GM12878 (cell line): ENCODE results near the gene ZNF682. TPM values are rescaled to one million over a fixed set of nuclear protein-coding genes. Genes with fewer than 3 reads are reported as not detected.

Experiments
- ATAC-seq: fragments of 200-7000 bp; cut with Tn5 transposase; 3 replicates; pipeline ENCODE4 v1.9.1; 2020; ENCODE audit warnings: mild to moderate bottlenecking, moderate library complexity
- BruUV-seq: library from RNA; stranded (reverse); fragments of 400-500 nt; replicated peaks from 2 replicates; lab custom pipeline; 2021; lab: Mats Ljungman, UMichigan
- CTCF ChIA-PET: fragments of 300-600 bp; sonication (Branson Sonifier 250); formaldehyde crosslinking; extraction: SDS; loops from one replicate; lab custom pipeline; 2021; ENCODE audit warnings: inconsistent platforms; lab: Yijun Ruan, JAX
- POLR2A ChIA-PET: fragments of 350-600 bp; formaldehyde crosslinking; extraction: SDS; loops from one replicate; lab custom pipeline; 2021; ENCODE audit warnings: inconsistent platforms; lab: Charles Lee
- RAD21 ChIA-PET: fragments of 300-600 bp; sonication (Branson Sonifier 250); formaldehyde crosslinking; loops from one replicate; lab custom pipeline; 2023; ENCODE audit warnings: antibody characterized with exemption; ENCODE audit not compliant: unreplicated experiment; lab: Charles Lee
- SMC1A ChIA-PET: fragments of 300-600 bp; sonication (Branson Sonifier 250); formaldehyde crosslinking; loops from one replicate; lab custom pipeline; 2023; ENCODE audit not compliant: unreplicated experiment, uncharacterized antibody; lab: Charles Lee
- DNase-seq: peaks from one replicate; pipeline ENCODE4 v3.0.0-alpha.2; 2011; ENCODE audit warnings: low read depth, low spot score
- FAIRE-seq: peaks from 3 replicates; lab custom pipeline; 2011; peaks lifted over from hg19 to GRCh38; lab: Jason Lieb, UNC
- H2AFZ ChIP-seq: 2 replicates; pipeline ENCODE4 v1.6.0; 2011; ENCODE audit warnings: low read depth, low read length, control low read depth; ENCODE audit not compliant: control insufficient read depth
- H3K27ac ChIP-seq: 2 replicates; pipeline ENCODE4 v1.5.1; 2011; ENCODE audit warnings: control low read depth; ENCODE audit not compliant: control insufficient read depth, insufficient read depth
- H3K27me3 ChIP-seq, 2 experiments: replicated peaks in 1 of 2; 2 replicates each; pipeline versions ENCODE4 v1.6.0 to v1.6.1; 2011; ENCODE audit warnings: low read length in 1 of 2; ENCODE audit not compliant: control insufficient read depth in 2 of 2, insufficient read depth in 2 of 2
- H3K36me3 ChIP-seq, 2 experiments: 2 replicates each; pipeline ENCODE4 v1.5.1; 2011; ENCODE audit warnings: low read length in 1 of 2; ENCODE audit not compliant: control insufficient read depth in 2 of 2, insufficient read depth in 2 of 2
- H3K4me1 ChIP-seq: 2 replicates; pipeline ENCODE4 v1.6.1; 2011; ENCODE audit warnings: mild to moderate bottlenecking, low read length, moderate library complexity, mixed read lengths; ENCODE audit not compliant: control insufficient read depth, insufficient read depth
- H3K4me2 ChIP-seq: 2 replicates; pipeline ENCODE4 v1.6.0; 2011; ENCODE audit warnings: control low read depth; ENCODE audit not compliant: control insufficient read depth, insufficient read depth
- H3K4me3 ChIP-seq: fragments of 200-600 bp; sonication (generic); 2 replicates; pipeline ENCODE4 v1.5.1; 2016
- H3K79me2 ChIP-seq: 2 replicates; pipeline ENCODE4 v1.6.0; 2011; ENCODE audit warnings: low read length; ENCODE audit not compliant: control insufficient read depth, insufficient read depth
- H3K9ac ChIP-seq: 2 replicates; pipeline ENCODE4 v1.8.0; 2011; ENCODE audit warnings: low read length, control low read depth, mixed read lengths; ENCODE audit not compliant: control insufficient read depth, insufficient read depth
- H3K9me3 ChIP-seq: replicated peaks from 3 replicates; pipeline ENCODE4 v1.5.1; 2011; ENCODE audit warnings: mild to moderate bottlenecking, low read length; ENCODE audit not compliant: control insufficient read depth, insufficient read depth
- H4K20me1 ChIP-seq: 2 replicates; pipeline ENCODE4 v1.6.0; 2011; ENCODE audit not compliant: control insufficient read depth, insufficient read depth
- CUX1 ChIP-seq: IDR thresholded peaks from 2 replicates; pipeline ENCODE4 v1.6.1; 2012; ENCODE audit warnings: improper control_type of control experiment, low read depth, low read length; ENCODE audit not compliant: insufficient replicate concordance
- LARP7 ChIP-seq: fragments of 450-650 bp; IDR thresholded peaks from 2 replicates; pipeline ENCODE4 v1.6.1; 2017; ENCODE audit warnings: mild to moderate bottlenecking
- STAT3 ChIP-seq: IDR thresholded peaks from 2 replicates; pipeline ENCODE4 v1.6.1; 2011; ENCODE audit warnings: low read depth, low read length, improper control_type of control experiment
- WGBS: methylation state at CpG from one replicate; pipeline ENCODE4 v1.1.6; 2016; ENCODE audit warnings: low lambda C conversion rate; ENCODE audit not compliant: insufficient replicate concordance, insufficient coverage; ENCODE audit errors: missing lambda C conversion rate; 5-methylcytosine and 5-hydroxymethylcytosine counted together
- in situ Hi-C: fragments of 300-500 bp; cut with MboI; formaldehyde crosslinking; loops from 9 replicates; pipeline ENCODE4 v1.14.3; 2018; ENCODE audit warnings: mixed read lengths
- intact Hi-C: fragments of 100-400 bp; cut with micrococcal nuclease; formaldehyde crosslinking; loops from one replicate; pipeline ENCODE4 v1.14.2; 2022; ENCODE audit not compliant: unreplicated experiment
- polyA plus RNA-seq, 11 experiments: library from polyadenylated mRNA; depleted of rRNA in 4 of 11; unstranded in 6 of 11; stranded (reverse) in 5 of 11; fragments of >200 nt; fragmentation: Nextera tagmentation in 4 of 11; fragmentation: Illumina TruSeq in 1 of 11; extraction: Ambion mirVana in 4 of 11; extraction: Trizol in 1 of 11; gene quantifications; 1 replicate in 1 of 11; 2 replicates in 10 of 11; pipeline versions ENCODE4 v1.2.1 to v1.2.3, GENCODE V29; 2011 to 2016; ENCODE audit warnings: inconsistent platforms in 2 of 11, missing spikeins in 2 of 11, low read depth in 1 of 11
- total RNA-seq, 4 experiments: library from RNA; depleted of rRNA in 3 of 4; stranded (reverse); fragments of >200 nt in 3 of 4; fragmentation: Illumina TruSeq in 1 of 4; extraction: Trizol in 1 of 4; gene quantifications; 2 replicates each; pipeline versions ENCODE4 v1.2.1 to v1.2.3, GENCODE V29; 2013 to 2021

ZNF682 gene
- total and polyA plus RNA-seq, 10 of the 15 experiments (the other 5 are each of a cell fraction or from before 2014, with no cell fraction given): 0.06 to 1.6 (median 0.27) TPM; not detected in 3

GRCh38 chr19:20028611-20029010, 10.7 kb downstream of the ZNF682 start:
- Histone ChIP-seq H4K20me1 (no peaks in the 10 kb centered on the region), H3K4me2 (no peak overlapping the region), H3K36me3 (no peaks in the 10 kb centered on the region), H3K79me2 (no peaks in the 10 kb centered on the region), H2AFZ (no peak overlapping the region), H3K9me3 (no peaks in the 10 kb centered on the region; the same call in 2 of the 3 replicates), H3K9ac (no peak overlapping the region), H3K27me3 (no peaks in the 10 kb centered on the region), H3K27ac (no peak overlapping the region), H3K4me3 (no peak overlapping the region), H3K4me1 (no peaks in the 10 kb centered on the region)
- DNase-seq (no peak), FAIRE-seq (no peak), ATAC-seq (no peak)
- WGBS: over 99% methylated on average over 6 of the region's 6 CpGs
- CTCF ChIA-PET: no interaction called here
- in situ Hi-C loops (no loop called here), intact Hi-C loops (no loop called here)
- RAD21 ChIA-PET: no interaction called here
- no peak for TF ChIP-seq LARP7
- no peak for TF ChIP-seq CUX1
- no peak for TF ChIP-seq STAT3
- SMC1A ChIA-PET: no interaction called here
- POLR2A ChIA-PET: interaction anchor here (0.6 kb wide), 1 partner anchor 102 kb away, joined by 4 read pairs; no protein-coding TSS in a partner anchor
- BruUV-seq: no TSS peak
